Aorta (tissue), 5 donors: Measurements from ENCODE around the gene POLR2J2. TPM values are rescaled to one million over a fixed set of nuclear protein-coding genes. Genes with fewer than 3 reads are reported as not detected.
"Not testable (repeated sequence)": the region's sequence is repeated elsewhere in the genome, so short reads cannot be mapped to it uniquely, and the experiment has no call there.

Experiments
- ATAC-seq: fragments of 200-7000 bp; cut with Tn5 transposase; one replicate; pipeline ENCODE4 v1.9.1; 2022; ENCODE audit warnings: moderate library complexity; ENCODE audit not compliant: low FRiP score
- DNase-seq, 2 donors: peaks; one replicate each; pipeline ENCODE4 v3.0.0-alpha.2; 2020
- H3K27ac ChIP-seq, 2 donors: one replicate each; pipeline ENCODE4 v1.5.1; 2013; ENCODE audit warnings: low read length in 2 of 2, mild to moderate bottlenecking in 2 of 2, moderate library complexity in 2 of 2, control low read depth in 1 of 2, inconsistent platforms in 1 of 2, low read depth in 1 of 2
- H3K27me3 ChIP-seq, 2 donors: one replicate each; pipeline ENCODE4 v1.6.1; 2013; ENCODE audit warnings: control low read depth in 1 of 2, low read length in 1 of 2, mild to moderate bottlenecking in 1 of 2, moderate library complexity in 1 of 2; ENCODE audit not compliant: insufficient read depth in 2 of 2, control insufficient read depth in 1 of 2
- H3K36me3 ChIP-seq, 2 donors: one replicate each; pipeline ENCODE4 v1.6.1; 2013; ENCODE audit warnings: control low read depth in 1 of 2, low read length in 1 of 2, mild to moderate bottlenecking in 1 of 2; ENCODE audit not compliant: insufficient read depth in 2 of 2, control insufficient read depth in 1 of 2
- H3K4me1 ChIP-seq, 2 donors: one replicate each; pipeline ENCODE4 v1.6.1; 2013; ENCODE audit warnings: low read length in 2 of 2, control low read depth in 1 of 2, mild to moderate bottlenecking in 1 of 2, moderate library complexity in 1 of 2; ENCODE audit not compliant: insufficient read depth in 2 of 2, control insufficient read depth in 1 of 2
- H3K4me3 ChIP-seq, 2 donors: one replicate each; pipeline ENCODE4 v1.5.1; 2013; ENCODE audit warnings: low read length in 2 of 2, control low read depth in 1 of 2, mild to moderate bottlenecking in 1 of 2
- H3K9me3 ChIP-seq: one replicate; pipeline ENCODE4 v1.6.1; 2013; ENCODE audit warnings: mild to moderate bottlenecking, low read length; ENCODE audit not compliant: control insufficient read depth
- WGBS, 2 donors: extraction: QIAGEN DNeasy Blood & Tissue Kit; methylation state at CpG; one replicate each; pipeline ENCODE4 v1.1.7; 2013; 5-methylcytosine and 5-hydroxymethylcytosine counted together
- intact Hi-C, 2 donors: fragments of 100-400 bp; cut with DNase I; formaldehyde crosslinking; loops; one replicate each; pipeline versions ENCODE4 v1.14.2 to v1.15.0; 2022
- polyA plus RNA-seq, 2 donors: library from polyadenylated mRNA; stranded (reverse); fragments of 200-250 nt; gene quantifications; one replicate each; pipeline ENCODE4 v1.2.3, GENCODE V29; 2013
- total RNA-seq, 2 donors: library from RNA; stranded (reverse); fragmentation: NEBNext Ultra II Directional; extraction: Animal tissue kit (Norgen Biotek cat#: 25700); gene quantifications; one replicate each; pipeline ENCODE4 v1.2.1, GENCODE V29; 2021
- donor health status: healthy with polysubstance abuse.
- donor health status: Bipolar disorder and iron deficiency.
- donor health status: DM: no; HTN: no; CAD: no.
- donor health status: DM: no; HTN: no; CAD: no.
- donor health status: DM: yes; HTN: yes; CAD: no.

Gene POLR2J2
- total and polyA plus RNA-seq, 4 donors = 4.4 to 22.1 (median 10.0) TPM; not detected in 1

DNA sequence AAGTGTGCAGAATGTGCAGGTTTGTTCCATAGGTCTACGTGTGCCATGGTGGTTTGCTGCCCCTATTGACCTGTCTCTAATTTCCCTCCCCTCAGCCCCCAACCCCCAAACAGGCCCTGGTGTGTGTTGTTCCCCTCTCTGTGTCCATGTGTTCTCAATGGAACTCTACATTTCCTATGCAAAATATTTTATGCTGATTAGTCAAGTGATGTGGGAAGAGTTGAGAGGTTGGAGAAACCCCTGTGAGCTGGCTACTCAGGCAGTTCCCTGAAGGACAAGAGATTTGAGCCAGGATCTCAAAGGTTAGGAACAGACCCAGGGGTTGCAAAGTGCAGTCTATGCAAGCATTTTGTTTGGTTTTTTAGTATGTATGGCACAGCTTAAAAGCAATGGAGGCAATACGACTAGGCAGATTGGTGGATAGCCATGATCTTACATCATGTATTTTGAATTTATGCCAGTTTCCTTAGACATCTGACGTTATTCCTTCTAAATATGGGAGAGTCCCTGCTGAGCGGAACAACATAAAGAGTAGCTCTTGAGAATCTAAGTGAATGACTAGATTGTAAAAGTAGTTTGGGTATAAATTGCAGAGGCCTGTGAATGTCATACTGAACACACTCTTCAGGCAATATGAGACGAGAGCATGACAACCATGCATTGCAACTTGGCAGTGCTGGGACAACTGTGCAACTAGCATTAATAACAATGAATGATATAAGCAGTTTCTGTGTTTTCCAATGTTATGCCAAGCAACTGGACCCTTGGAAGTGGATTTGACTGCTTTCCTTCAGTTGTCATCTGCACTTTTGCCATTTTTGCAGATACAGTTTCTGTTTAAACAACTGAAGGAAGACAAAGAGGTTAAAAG lies 26.4 kb upstream of the POLR2J2 start:
- 44 to 51% methylated on average over 5 of the region's 5 CpGs for WGBS, 2 donors
- H3K4me3 ChIP-seq, H3K9me3 ChIP-seq, DNase-seq, H3K27me3 ChIP-seq, intact Hi-C loops, H3K36me3 ChIP-seq, H3K4me1 ChIP-seq, H3K27ac ChIP-seq, ATAC-seq: not testable (repeated sequence)

GRCh38 chr7:102696009-102696408 lies 24.5 kb upstream of the POLR2J2 start:
- H3K27me3 ChIP-seq, H3K27ac ChIP-seq, H3K4me1 ChIP-seq, H3K4me3 ChIP-seq, DNase-seq, H3K36me3 ChIP-seq, H3K9me3 ChIP-seq, ATAC-seq, intact Hi-C loops: not testable (repeated sequence)
- WGBS, 2 donors = 39 to 60% methylated on average over 1 of the region's 2 CpGs

DNA sequence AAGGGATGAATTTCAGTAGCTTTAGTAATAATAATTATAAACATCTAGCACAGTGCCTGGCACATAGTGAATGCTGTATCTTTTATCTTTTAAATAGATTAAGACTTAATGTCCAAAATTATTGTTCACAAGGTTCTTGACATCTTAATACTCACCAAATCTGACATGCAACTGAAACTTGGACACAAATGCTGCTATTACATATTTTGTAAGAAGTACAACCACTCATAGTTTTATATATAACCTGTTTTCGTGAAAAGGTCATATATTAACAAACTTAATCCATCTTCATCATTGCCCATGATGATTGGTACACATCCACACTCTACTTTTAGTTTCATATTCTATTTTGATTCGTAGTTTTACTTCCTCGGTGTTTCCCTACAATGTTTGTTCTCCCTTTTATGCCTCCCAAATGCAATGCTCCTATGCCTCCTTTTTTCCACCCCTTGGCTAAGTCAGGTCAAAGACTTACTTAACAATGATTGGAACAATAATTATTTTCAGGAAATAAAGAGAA lies 23.6 kb upstream of the POLR2J2 start:
- 19 to 29% methylated on average over 1 of the region's 3 CpGs for WGBS, 2 donors
- H3K4me1 ChIP-seq, H3K9me3 ChIP-seq, H3K27ac ChIP-seq, intact Hi-C loops, H3K4me3 ChIP-seq, ATAC-seq, H3K36me3 ChIP-seq, DNase-seq, H3K27me3 ChIP-seq: not testable (repeated sequence)

- H3K36me3 ChIP-seq, H3K4me3 ChIP-seq, H3K9me3 ChIP-seq, DNase-seq, ATAC-seq, intact Hi-C loops, H3K27ac ChIP-seq, H3K4me1 ChIP-seq, H3K27me3 ChIP-seq: not testable (repeated sequence)
- 59% methylated on average over 2 of the region's 2 CpGs for WGBS, 2 donors
These were observed 22.5 kb upstream of the POLR2J2 start for GRCh38 chr7:102694008-102694407.

DNA sequence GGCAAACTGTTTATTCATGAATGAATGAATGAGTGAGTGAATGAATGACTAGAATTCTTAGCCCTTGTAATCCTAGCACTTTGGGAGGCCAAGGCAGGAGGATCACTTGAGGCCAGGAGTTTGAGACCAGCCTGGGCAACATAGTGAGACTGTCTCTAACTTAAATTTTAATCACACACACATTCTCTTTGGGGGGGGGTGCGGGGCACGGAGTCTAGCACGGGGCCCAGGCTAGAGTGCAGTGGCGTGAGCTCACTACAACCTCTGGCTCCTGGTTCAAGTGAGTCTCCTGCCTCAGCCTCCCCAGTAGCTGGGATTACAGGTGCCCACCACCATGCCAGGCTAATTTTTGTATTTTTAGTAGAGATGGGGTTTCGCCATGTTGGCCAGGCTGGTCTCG lies 19.1 kb upstream of the POLR2J2 start:
- H3K4me1 ChIP-seq, intact Hi-C loops, H3K4me3 ChIP-seq, ATAC-seq, H3K27me3 ChIP-seq, H3K36me3 ChIP-seq, H3K9me3 ChIP-seq, H3K27ac ChIP-seq: not testable (repeated sequence)
- peak in 1 of 2 donors; percentile 70 for DNase-seq
- 94 to 96% methylated on average over 4 of the region's 6 CpGs for WGBS, 2 donors

GRCh38 chr7:102689436-102690282 lies 18.2 kb upstream of the POLR2J2 start:
- H3K27ac ChIP-seq, H3K9me3 ChIP-seq, H3K27me3 ChIP-seq, DNase-seq, H3K4me3 ChIP-seq, H3K36me3 ChIP-seq, H3K4me1 ChIP-seq, intact Hi-C loops: not testable (repeated sequence)
- 66 to 79% methylated on average over 9 to 18 of the region's 74 CpGs for WGBS, 2 donors
- peak; percentile 11 for ATAC-seq

- H3K4me1 ChIP-seq, intact Hi-C loops, DNase-seq, H3K9me3 ChIP-seq, H3K27me3 ChIP-seq, H3K36me3 ChIP-seq, H3K4me3 ChIP-seq, H3K27ac ChIP-seq: not testable (repeated sequence)
- peak; percentile 91 for ATAC-seq
- WGBS, 2 donors = no CpG with 5 or more reads among the region's 37 CpGs
These were observed 17.0 kb upstream of the POLR2J2 start for GRCh38 chr7:102688299-102689036.

DNA sequence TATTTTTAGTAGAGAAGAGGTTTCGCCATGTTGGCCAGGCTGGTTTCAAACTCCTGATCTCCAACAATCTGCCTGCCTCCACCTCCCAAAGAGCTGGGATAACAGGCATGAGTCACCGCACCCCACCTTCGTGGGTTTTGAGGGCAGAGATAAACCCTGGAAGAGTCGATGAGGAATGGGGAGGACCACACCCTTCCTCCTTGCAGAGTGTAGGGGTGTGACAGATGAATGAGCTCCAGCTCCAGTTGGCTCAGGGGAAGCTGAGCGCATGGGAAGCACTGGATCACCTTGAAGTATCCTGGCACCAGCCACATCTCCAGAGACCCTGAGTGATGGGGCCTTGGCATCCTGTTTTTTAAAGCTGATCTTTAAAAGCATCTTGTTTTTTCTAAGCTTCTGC lies 11.1 kb upstream of the POLR2J2 start:
- no CpG with 5 or more reads among the region's 5 CpGs for WGBS, 2 donors
- H3K4me3 ChIP-seq, intact Hi-C loops, H3K36me3 ChIP-seq, H3K27ac ChIP-seq, ATAC-seq, H3K9me3 ChIP-seq, H3K4me1 ChIP-seq, DNase-seq, H3K27me3 ChIP-seq: not testable (repeated sequence)
